ENCODE data around the gene RNASEH2C. TPM values are rescaled to one million over a fixed set of nuclear protein-coding genes. Genes with fewer than 3 reads are reported as not detected.

Gene RNASEH2C
- total and polyA plus RNA-seq, 7 donors, result 17.5 to 62.3 (median 38.4) TPM

GRCh38 chr11:65680192-65680743 lies 40.3 kb downstream of the RNASEH2C start:
- Histone ChIP-seq H3K9me3 (no peaks in the 10 kb centered on the region), H3K4me3 (no peak overlapping the region), H3K4me1 (no peaks in the 10 kb centered on the region), H3K27ac (no peak overlapping the region), H3K27me3 (ENCODE audit: insufficient read depth in 3 of 3, low read length in 2 of 3) (no peaks in the 10 kb centered on the region), H3K36me3 (ENCODE audit: insufficient read depth in 1 of 2, low read depth in 1 of 2) (no peaks in the 10 kb centered on the region)
- ATAC-seq, result no peak
- TF ChIP-seq CTCF (IDR thresholded peaks at IDR 0.05), result no peak
- DNase-seq, result no peak
- intact Hi-C loops (cut with DNase I), result no loop called here
- 80 to 82% (median 82%) methylated on average over 5 of the region's 5 CpGs for WGBS, 3 donors

GRCh38 chr11:65672982-65673381 lies 47.6 kb downstream of the RNASEH2C start:
- Histone ChIP-seq H3K36me3 (ENCODE audit: insufficient read depth in 1 of 2, low read depth in 1 of 2) (peaks cover 0 to 3% of the 10 kb centered on the region in 2 donors), H3K9me3 (no peaks in the 10 kb centered on the region), H3K4me3 (no peak overlapping the region), H3K27me3 (ENCODE audit: insufficient read depth in 3 of 3, low read length in 2 of 3) (no peaks in the 10 kb centered on the region), H3K4me1 (no peaks in the 10 kb centered on the region), H3K27ac (no peak overlapping the region)
- no peak for DNase-seq
- intact Hi-C loops (cut with DNase I), result no loop called here
- 85 to 97% (median 96%) methylated on average over 1 to 2 of the region's 2 CpGs for WGBS, 3 donors
- TF ChIP-seq CTCF (IDR thresholded peaks at IDR 0.05), result no peak
- no peak for ATAC-seq

GRCh38 chr11:65672180-65672860 lies 48.3 kb downstream of the RNASEH2C start:
- no peak for TF ChIP-seq CTCF (IDR thresholded peaks at IDR 0.05)
- Histone ChIP-seq H3K4me3 (no peak overlapping the region), H3K36me3 (ENCODE audit: insufficient read depth in 1 of 2, low read depth in 1 of 2) (peaks cover 0 to 3% of the 10 kb centered on the region in 2 donors), H3K27me3 (ENCODE audit: insufficient read depth in 3 of 3, low read length in 2 of 3) (no peaks in the 10 kb centered on the region), H3K4me1 (no peaks in the 10 kb centered on the region), H3K9me3 (no peaks in the 10 kb centered on the region), H3K27ac (no peak overlapping the region)
- intact Hi-C loops (cut with DNase I), result no loop called here
- no peak for ATAC-seq
- no peak for DNase-seq

Other genes starting within 250 kb of the RNASEH2C start
- gene MALAT1, start 221.8 kb downstream of the RNASEH2C start, total RNA-seq, result over 10,000 TPM in 1 of 4 donors, 1,000 to 10,000 TPM in 3; 3,071 to 11,376 (median 4,986) TPM
- 100 to 1,000 TPM; 102 to 846 (median 299) TPM for gene MALAT1, start 221.8 kb downstream of the RNASEH2C start, polyA plus RNA-seq
- gene SCYL1, start 195.7 kb downstream of the RNASEH2C start, total RNA-seq, result 100 to 1,000 TPM in 1 of 4 donors, 10 to 100 TPM in 3; 77.8 to 106 (median 92.6) TPM
- gene SCYL1, start 195.7 kb downstream of the RNASEH2C start, polyA plus RNA-seq, result 10 to 100 TPM; 66.9 to 87.4 (median 79.4) TPM
- gene LTBP3, start 162.4 kb downstream of the RNASEH2C start, total RNA-seq, result 10 to 100 TPM; 27.9 to 82.3 (median 51.4) TPM
- gene LTBP3, start 162.4 kb downstream of the RNASEH2C start, polyA plus RNA-seq, result 10 to 100 TPM; 12.7 to 19.2 (median 17.2) TPM
- gene ZNRD2, start 150.3 kb downstream of the RNASEH2C start, total RNA-seq, result 10 to 100 TPM; 31.6 to 43.5 (median 38.0) TPM
- 100 to 1,000 TPM in 1 of 3 donors, 10 to 100 TPM in 2; 58.8 to 118 (median 94.2) TPM for gene ZNRD2, start 150.3 kb downstream of the RNASEH2C start, polyA plus RNA-seq
- 100 to 1,000 TPM in 1 of 4 donors, 10 to 100 TPM in 3; 59.0 to 110 (median 66.9) TPM for gene FAM89B, start 148.3 kb downstream of the RNASEH2C start, total RNA-seq
- 100 to 1,000 TPM in 1 of 3 donors, 10 to 100 TPM in 2; 66.9 to 112 (median 67.4) TPM for gene FAM89B, start 148.3 kb downstream of the RNASEH2C start, polyA plus RNA-seq
- 100 to 1,000 TPM; 208 to 345 (median 282) TPM for gene EHBP1L1, start 144.7 kb downstream of the RNASEH2C start, total RNA-seq
- 100 to 1,000 TPM; 114 to 177 (median 170) TPM for gene EHBP1L1, start 144.7 kb downstream of the RNASEH2C start, polyA plus RNA-seq
- gene KCNK7, start 125.0 kb downstream of the RNASEH2C start, total RNA-seq, result under 1 TPM in 3 of 4 donors, not detected in 1; 0.19 to 0.56 (median 0.27) TPM
- gene KCNK7, start 125.0 kb downstream of the RNASEH2C start, polyA plus RNA-seq, result 1 to 10 TPM in 1 of 3 donors, under 1 TPM in 2; 0.22 to 1.4 (median 0.99) TPM
- gene MAP3K11, start 106.6 kb downstream of the RNASEH2C start, total RNA-seq, result 10 to 100 TPM; 14.5 to 18.8 (median 16.8) TPM
- 10 to 100 TPM in 2 of 3 donors, 1 to 10 TPM in 1; 8.8 to 13.9 (median 10.7) TPM for gene MAP3K11, start 106.6 kb downstream of the RNASEH2C start, polyA plus RNA-seq
- gene PCNX3, start 105.0 kb downstream of the RNASEH2C start, total RNA-seq, result 10 to 100 TPM in 1 of 4 donors, 1 to 10 TPM in 3; 8.9 to 10.8 (median 9.7) TPM
- gene PCNX3, start 105.0 kb downstream of the RNASEH2C start, polyA plus RNA-seq, result 10 to 100 TPM in 2 of 3 donors, 1 to 10 TPM in 1; 6.5 to 15.5 (median 11.4) TPM
- 10 to 100 TPM; 10.1 to 15.6 (median 11.3) TPM for gene SIPA1, start 82.7 kb downstream of the RNASEH2C start, total RNA-seq
- 10 to 100 TPM in 2 of 3 donors, 1 to 10 TPM in 1; 7.9 to 17.4 (median 13.7) TPM for gene SIPA1, start 82.7 kb downstream of the RNASEH2C start, polyA plus RNA-seq
- gene RELA, start 57.9 kb downstream of the RNASEH2C start, total RNA-seq, result 10 to 100 TPM; 48.7 to 72.6 (median 65.2) TPM
- gene RELA, start 57.9 kb downstream of the RNASEH2C start, polyA plus RNA-seq, result 10 to 100 TPM; 42.1 to 64.9 (median 64.0) TPM
- gene KAT5, start 8.5 kb downstream of the RNASEH2C start, total RNA-seq, result 10 to 100 TPM; 34.5 to 56.4 (median 41.8) TPM
- gene KAT5, start 8.5 kb downstream of the RNASEH2C start, polyA plus RNA-seq, result 10 to 100 TPM; 36.4 to 67.2 (median 51.2) TPM
- 10 to 100 TPM in 2 of 4 donors, 1 to 10 TPM in 2; 8.8 to 16.3 (median 12.7) TPM for gene AP5B1, start 60.2 kb upstream of the RNASEH2C start, total RNA-seq
- 10 to 100 TPM in 1 of 3 donors, 1 to 10 TPM in 2; 6.1 to 20.5 (median 6.4) TPM for gene AP5B1, start 60.2 kb upstream of the RNASEH2C start, polyA plus RNA-seq
- not detected for gene OVOL1, start 66.3 kb upstream of the RNASEH2C start, total RNA-seq
- under 1 TPM in 1 of 3 donors, not detected in 2; 0.01 TPM for gene OVOL1, start 66.3 kb upstream of the RNASEH2C start, polyA plus RNA-seq
- not detected for gene SNX32, start 113.2 kb upstream of the RNASEH2C start, total RNA-seq
- under 1 TPM in 2 of 3 donors, not detected in 1; 0.05 to 0.20 TPM for gene SNX32, start 113.2 kb upstream of the RNASEH2C start, polyA plus RNA-seq
- gene CFL1, start 137.4 kb upstream of the RNASEH2C start, total RNA-seq, result 100 to 1,000 TPM; 175 to 388 (median 238) TPM
- 100 to 1,000 TPM; 190 to 843 (median 225) TPM for gene CFL1, start 137.4 kb upstream of the RNASEH2C start, polyA plus RNA-seq
- 10 to 100 TPM; 28.0 to 35.6 (median 31.4) TPM for gene MUS81, start 139.6 kb upstream of the RNASEH2C start, total RNA-seq
- gene MUS81, start 139.6 kb upstream of the RNASEH2C start, polyA plus RNA-seq, result 10 to 100 TPM; 32.5 to 55.3 (median 44.4) TPM
- gene EFEMP2, start 152.0 kb upstream of the RNASEH2C start, total RNA-seq, result 10 to 100 TPM; 20.8 to 46.6 (median 31.3) TPM
- 10 to 100 TPM; 14.8 to 20.8 (median 18.5) TPM for gene EFEMP2, start 152.0 kb upstream of the RNASEH2C start, polyA plus RNA-seq
- gene CTSW, start 159.0 kb upstream of the RNASEH2C start, total RNA-seq, result under 1 TPM; 0.22 to 0.64 (median 0.37) TPM
- under 1 TPM; 0.08 to 0.91 (median 0.22) TPM for gene CTSW, start 159.0 kb upstream of the RNASEH2C start, polyA plus RNA-seq
- 10 to 100 TPM; 27.7 to 42.5 (median 37.0) TPM for gene FIBP, start 167.7 kb upstream of the RNASEH2C start, total RNA-seq
- gene FIBP, start 167.7 kb upstream of the RNASEH2C start, polyA plus RNA-seq, result 10 to 100 TPM; 32.2 to 73.9 (median 44.1) TPM
- 10 to 100 TPM; 16.7 to 39.6 (median 27.8) TPM for gene CCDC85B, start 169.9 kb upstream of the RNASEH2C start, total RNA-seq
- gene CCDC85B, start 169.9 kb upstream of the RNASEH2C start, polyA plus RNA-seq, result 10 to 100 TPM; 24.7 to 35.9 (median 26.5) TPM
- 10 to 100 TPM in 3 of 4 donors, under 1 TPM in 1; 0.75 to 12.6 (median 11.5) TPM for gene FOSL1, start 179.6 kb upstream of the RNASEH2C start, total RNA-seq
- gene FOSL1, start 179.6 kb upstream of the RNASEH2C start, polyA plus RNA-seq, result 100 to 1,000 TPM in 1 of 3 donors, 1 to 10 TPM in 2; 5.7 to 257 (median 7.8) TPM
- gene C11orf68, start 198.3 kb upstream of the RNASEH2C start, total RNA-seq, result 10 to 100 TPM; 52.8 to 71.9 (median 59.9) TPM
- gene C11orf68, start 198.3 kb upstream of the RNASEH2C start, polyA plus RNA-seq, result 10 to 100 TPM; 60.3 to 98.7 (median 75.0) TPM
- gene DRAP1, start 198.6 kb upstream of the RNASEH2C start, total RNA-seq, result 100 to 1,000 TPM in 1 of 4 donors, 10 to 100 TPM in 3; 74.5 to 138 (median 91.3) TPM
- 100 to 1,000 TPM; 121 to 217 (median 134) TPM for gene DRAP1, start 198.6 kb upstream of the RNASEH2C start, polyA plus RNA-seq
- not detected for gene TSGA10IP, start 224.7 kb upstream of the RNASEH2C start, total RNA-seq
- gene TSGA10IP, start 224.7 kb upstream of the RNASEH2C start, polyA plus RNA-seq, result not detected
- gene SART1, start 240.9 kb upstream of the RNASEH2C start, total RNA-seq, result 10 to 100 TPM; 36.3 to 55.4 (median 49.3) TPM
- gene SART1, start 240.9 kb upstream of the RNASEH2C start, polyA plus RNA-seq, result 10 to 100 TPM; 40.3 to 58.7 (median 44.7) TPM

Measured in psoas muscle (tissue), 8 donors.